IPS-15b (cell line): ENCODE data around the gene PNMA6E.

ENCODE experiments used
- H3K27me3 ChIP-seq: one replicate; pipeline ENCODE4 v1.6.1; 2013; ENCODE audit warnings: low read length; ENCODE audit not compliant: control insufficient read depth, insufficient read depth
- H3K36me3 ChIP-seq: one replicate; pipeline ENCODE4 v1.6.1; 2013; ENCODE audit warnings: low read length; ENCODE audit not compliant: control insufficient read depth, insufficient read depth
- H3K4me1 ChIP-seq: one replicate; pipeline ENCODE4 v1.6.1; 2013; ENCODE audit warnings: mild to moderate bottlenecking, low read length; ENCODE audit not compliant: control insufficient read depth, insufficient read depth
- H3K4me3 ChIP-seq: one replicate; pipeline ENCODE4 v1.5.1; 2013; ENCODE audit warnings: low read depth, low read length
- H3K9ac ChIP-seq: one replicate; pipeline ENCODE4 v1.6.1; 2013; ENCODE audit warnings: low read depth, mild to moderate bottlenecking, low read length
- H3K9me3 ChIP-seq: one replicate; pipeline ENCODE4 v1.6.1; 2013; ENCODE audit warnings: mild to moderate bottlenecking, low read length; ENCODE audit not compliant: control insufficient read depth, insufficient read depth

PNMA6E gene

GRCh38 chrX:153433161-153433680, 32.1 kb upstream of the PNMA6E start:
- Histone ChIP-seq H3K9ac (no peak overlapping the region), H3K9me3 (peaks cover 5% of the 10 kb centered on the region), H3K4me3 (no peak overlapping the region), H3K27me3 (no peaks in the 10 kb centered on the region), H3K36me3 (no peaks in the 10 kb centered on the region), H3K4me1 (no peaks in the 10 kb centered on the region)

GRCh38 chrX:153430796-153431195, 29.6 kb upstream of the PNMA6E start:
- no peaks in the 10 kb centered on the region for H3K36me3 ChIP-seq
- no peak overlapping the region for H3K4me3 ChIP-seq
- no peaks in the 10 kb centered on the region for H3K27me3 ChIP-seq
- H3K9ac ChIP-seq = no peak overlapping the region
- peaks cover 5% of the 10 kb centered on the region for H3K9me3 ChIP-seq
- H3K4me1 ChIP-seq = no peaks in the 10 kb centered on the region

- Histone ChIP-seq H3K4me3 (no peak overlapping the region), H3K27me3 (no peaks in the 10 kb centered on the region), H3K36me3 (no peaks in the 10 kb centered on the region), H3K9me3 (no peaks in the 10 kb centered on the region), H3K4me1 (no peaks in the 10 kb centered on the region), H3K9ac (no peak overlapping the region)
Observed at GRCh38 chrX:153426204-153426603, 25.1 kb upstream of the PNMA6E start.

GRCh38 chrX:153423652-153424051, 22.5 kb upstream of the PNMA6E start:
- H3K27me3 ChIP-seq = no peaks in the 10 kb centered on the region
- H3K36me3 ChIP-seq = no peaks in the 10 kb centered on the region
- no peak overlapping the region for H3K9ac ChIP-seq
- H3K4me1 ChIP-seq = no peaks in the 10 kb centered on the region
- H3K9me3 ChIP-seq = no peaks in the 10 kb centered on the region
- no peak overlapping the region for H3K4me3 ChIP-seq

GRCh38 chrX:153421856-153422255, 20.7 kb upstream of the PNMA6E start:
- no peaks in the 10 kb centered on the region for H3K27me3 ChIP-seq
- H3K4me1 ChIP-seq = no peaks in the 10 kb centered on the region
- no peaks in the 10 kb centered on the region for H3K36me3 ChIP-seq
- no peaks in the 10 kb centered on the region for H3K9me3 ChIP-seq
- no peak overlapping the region for H3K9ac ChIP-seq
- H3K4me3 ChIP-seq = no peak overlapping the region

- no peaks in the 10 kb centered on the region for H3K4me1 ChIP-seq
- peaks cover 2% of the 10 kb centered on the region for H3K9me3 ChIP-seq
- no peak overlapping the region for H3K9ac ChIP-seq
- no peaks in the 10 kb centered on the region for H3K36me3 ChIP-seq
- no peak overlapping the region for H3K4me3 ChIP-seq
- H3K27me3 ChIP-seq = no peaks in the 10 kb centered on the region
Observed at GRCh38 chrX:153420851-153421599, 19.9 kb upstream of the PNMA6E start.

GRCh38 chrX:153417637-153418036, 16.5 kb upstream of the PNMA6E start:
- Histone ChIP-seq H3K9ac (no peak overlapping the region), H3K4me1 (no peaks in the 10 kb centered on the region), H3K9me3 (peaks cover 5% of the 10 kb centered on the region)

GRCh38 chrX:153416781-153417450, 15.8 kb upstream of the PNMA6E start:
- Histone ChIP-seq H3K9me3 (peaks cover 5% of the 10 kb centered on the region), H3K9ac (no peak overlapping the region), H3K4me3 (no peak overlapping the region), H3K4me1 (no peaks in the 10 kb centered on the region), H3K36me3 (no peaks in the 10 kb centered on the region), H3K27me3 (peaks cover 7% of the 10 kb centered on the region)

More at GRCh38 chrX:153417637-153418036, 16.5 kb upstream of the PNMA6E start:
- H3K36me3 ChIP-seq = no peaks in the 10 kb centered on the region
- no peak overlapping the region for H3K4me3 ChIP-seq
- H3K27me3 ChIP-seq = no peaks in the 10 kb centered on the region

- Histone ChIP-seq H3K36me3 (no peaks in the 10 kb centered on the region), H3K4me3 (no peak overlapping the region), H3K9ac (no peak overlapping the region), H3K9me3 (peaks cover 5% of the 10 kb centered on the region), H3K27me3 (peaks cover 12% of the 10 kb centered on the region), H3K4me1 (no peaks in the 10 kb centered on the region)
Observed at GRCh38 chrX:153414856-153415510, 13.8 kb upstream of the PNMA6E start.

GRCh38 chrX:153413731-153414130, 12.6 kb upstream of the PNMA6E start:
- Histone ChIP-seq H3K9ac (no peak overlapping the region), H3K36me3 (no peaks in the 10 kb centered on the region), H3K4me3 (no peak overlapping the region), H3K9me3 (peaks cover 5% of the 10 kb centered on the region), H3K4me1 (no peaks in the 10 kb centered on the region), H3K27me3 (peaks cover 12% of the 10 kb centered on the region)

GRCh38 chrX:153412746-153413720, 11.9 kb upstream of the PNMA6E start:
- Histone ChIP-seq H3K4me1 (no peaks in the 10 kb centered on the region), H3K9ac (no peak overlapping the region), H3K27me3 (peaks cover 12% of the 10 kb centered on the region), H3K4me3 (no peak overlapping the region), H3K9me3 (peaks cover 5% of the 10 kb centered on the region), H3K36me3 (no peaks in the 10 kb centered on the region)
